HUES48 (cell line): ENCODE results near the gene ROBO3.
A peak's percentile ranks its signal among the peaks of the same experiment; 100 is the strongest.

ENCODE experiments used
- H3K27ac ChIP-seq: one replicate; pipeline ENCODE4 v1.7.0; 2013; ENCODE audit warnings: low read depth, low read length, inconsistent platforms
- H3K27me3 ChIP-seq: 2 replicates; pipeline ENCODE4 v1.6.1; 2013; ENCODE audit warnings: mild to moderate bottlenecking, low read length; ENCODE audit not compliant: control insufficient read depth, insufficient read depth
- H3K36me3 ChIP-seq: 2 replicates; pipeline ENCODE4 v1.6.1; 2013; ENCODE audit warnings: low read length; ENCODE audit not compliant: control insufficient read depth, insufficient read depth
- H3K4me1 ChIP-seq: 2 replicates; pipeline ENCODE4 v1.6.1; 2013; ENCODE audit warnings: mild to moderate bottlenecking, low read length; ENCODE audit not compliant: control insufficient read depth, insufficient read depth
- H3K4me3 ChIP-seq: 2 replicates; pipeline ENCODE4 v1.5.1; 2013; ENCODE audit warnings: mild to moderate bottlenecking, low read depth, low read length
- H3K9ac ChIP-seq: 2 replicates; pipeline ENCODE4 v1.6.1; 2013; ENCODE audit warnings: mild to moderate bottlenecking, low read depth, low read length, moderate library complexity
- H3K9me3 ChIP-seq: 2 replicates; pipeline ENCODE4 v1.6.1; 2013; ENCODE audit warnings: low read length; ENCODE audit not compliant: control insufficient read depth, insufficient read depth

Gene ROBO3

DNA sequence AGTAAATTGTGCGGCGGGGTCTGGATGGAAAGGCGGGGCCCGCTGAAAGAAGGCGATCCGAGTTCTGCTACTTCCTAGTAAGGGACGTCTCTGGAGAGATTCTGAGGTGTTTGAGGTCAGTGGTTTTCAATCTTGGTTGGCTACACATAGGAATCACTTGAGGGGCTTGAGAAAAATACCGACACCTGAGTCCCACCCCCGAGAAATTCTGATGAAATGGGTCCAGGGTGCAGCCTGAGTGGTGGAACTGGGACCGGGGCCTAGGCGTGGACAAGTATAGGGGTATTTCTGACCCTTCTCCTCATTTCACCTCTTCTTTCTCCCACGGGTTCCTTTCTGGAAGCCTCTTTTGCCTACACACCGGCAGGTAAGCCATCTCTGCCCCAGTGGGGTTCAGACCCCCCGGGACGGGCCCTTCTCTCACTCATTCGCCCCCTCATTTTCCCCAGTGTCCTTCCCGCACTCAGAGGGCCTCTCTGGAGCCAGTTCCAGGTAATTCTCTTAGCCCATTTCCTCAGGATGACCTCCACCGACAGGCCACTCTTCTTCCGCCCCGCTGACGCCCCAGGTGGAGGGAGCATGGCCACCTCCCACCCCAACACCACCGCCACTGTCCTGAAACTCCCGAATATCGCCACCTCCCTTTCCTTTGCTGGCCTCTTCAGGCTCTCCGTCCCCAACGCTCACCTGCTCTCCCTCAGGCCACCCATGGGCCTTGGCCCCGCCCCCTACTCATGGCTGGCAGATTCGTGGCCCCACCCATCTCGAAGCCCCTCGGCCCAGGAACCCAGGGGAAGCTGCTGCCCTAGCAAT lies 11.8 kb downstream of the ROBO3 start:
- H3K27ac ChIP-seq, result no peak overlapping the region
- H3K4me1 ChIP-seq, result peaks cover 7% of the 10 kb centered on the region
- H3K36me3 ChIP-seq, result no peaks in the 10 kb centered on the region
- H3K9ac ChIP-seq, result no peak overlapping the region
- no peaks in the 10 kb centered on the region for H3K9me3 ChIP-seq
- peak overlapping the region; percentile 75 for H3K4me3 ChIP-seq
- H3K27me3 ChIP-seq, result peaks cover 44% of the 10 kb centered on the region

DNA sequence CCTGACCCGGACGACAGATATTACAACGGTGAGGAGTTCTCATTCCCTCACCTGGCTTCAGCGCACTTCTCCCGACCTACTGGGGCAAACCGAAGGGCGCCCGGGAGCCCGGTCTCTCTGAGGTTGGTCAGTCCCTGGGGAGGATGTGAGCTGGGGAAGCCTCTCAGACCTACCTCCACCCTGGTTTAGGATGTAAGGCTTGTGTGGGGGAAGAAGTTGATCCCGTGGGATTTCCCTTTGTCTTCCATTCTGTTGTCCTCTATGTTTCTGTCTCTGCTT lies 12.3 kb downstream of the ROBO3 start:
- Histone ChIP-seq H3K9me3 (no peaks in the 10 kb centered on the region), H3K36me3 (no peaks in the 10 kb centered on the region), H3K4me3 (peak overlapping the region; percentile 75; the same call in 1 of the 2 replicates), H3K27me3 (peaks cover 38% of the 10 kb centered on the region), H3K27ac (no peak overlapping the region), H3K9ac (no peak overlapping the region), H3K4me1 (peaks cover 7% of the 10 kb centered on the region)

DNA sequence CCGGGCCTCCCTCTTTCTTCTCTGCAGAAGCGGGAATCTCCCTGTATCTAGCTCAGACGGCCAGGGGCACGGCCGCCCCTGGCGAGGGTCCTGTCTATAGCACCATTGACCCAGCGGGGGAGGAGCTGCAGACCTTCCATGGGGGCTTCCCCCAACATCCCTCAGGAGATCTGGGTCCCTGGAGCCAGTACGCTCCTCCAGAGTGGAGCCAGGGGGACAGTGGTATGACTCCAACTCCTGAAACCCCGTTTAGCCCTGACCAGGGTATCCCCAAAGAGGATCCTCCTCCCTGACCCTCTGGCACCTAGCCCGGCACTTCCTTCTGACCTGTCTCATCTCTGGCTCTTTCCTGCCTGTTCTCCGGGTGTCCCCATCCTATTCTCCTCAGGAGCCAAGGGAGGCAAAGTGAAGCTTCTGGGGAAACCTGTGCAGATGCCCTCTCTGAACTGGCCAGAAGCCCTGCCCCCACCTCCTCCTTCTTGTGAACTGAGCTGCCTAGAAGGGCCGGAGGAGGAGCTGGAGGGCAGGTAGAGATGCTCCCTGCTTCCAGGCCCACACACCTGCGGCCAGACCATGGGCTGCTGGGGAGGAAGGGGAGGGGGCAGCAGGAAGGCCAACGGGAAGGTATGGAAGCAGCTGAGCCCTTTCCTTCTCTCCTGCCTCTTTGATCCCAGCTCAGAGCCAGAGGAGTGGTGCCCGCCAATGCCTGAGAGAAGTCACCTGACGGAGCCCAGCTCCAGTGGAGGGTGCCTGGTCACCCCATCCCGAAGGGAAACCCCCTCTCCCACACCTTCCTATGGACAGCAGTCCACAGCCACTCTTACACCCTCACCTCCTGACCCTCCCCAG lies 12.9 kb downstream of the ROBO3 start:
- H3K4me3 ChIP-seq, result no peak overlapping the region; the same call in 1 of the 2 replicates
- peaks cover 33% of the 10 kb centered on the region for H3K27me3 ChIP-seq
- H3K4me1 ChIP-seq, result peaks cover 7% of the 10 kb centered on the region
- H3K9ac ChIP-seq, result no peak overlapping the region
- H3K9me3 ChIP-seq, result no peaks in the 10 kb centered on the region
- no peak overlapping the region for H3K27ac ChIP-seq
- no peaks in the 10 kb centered on the region for H3K36me3 ChIP-seq

DNA sequence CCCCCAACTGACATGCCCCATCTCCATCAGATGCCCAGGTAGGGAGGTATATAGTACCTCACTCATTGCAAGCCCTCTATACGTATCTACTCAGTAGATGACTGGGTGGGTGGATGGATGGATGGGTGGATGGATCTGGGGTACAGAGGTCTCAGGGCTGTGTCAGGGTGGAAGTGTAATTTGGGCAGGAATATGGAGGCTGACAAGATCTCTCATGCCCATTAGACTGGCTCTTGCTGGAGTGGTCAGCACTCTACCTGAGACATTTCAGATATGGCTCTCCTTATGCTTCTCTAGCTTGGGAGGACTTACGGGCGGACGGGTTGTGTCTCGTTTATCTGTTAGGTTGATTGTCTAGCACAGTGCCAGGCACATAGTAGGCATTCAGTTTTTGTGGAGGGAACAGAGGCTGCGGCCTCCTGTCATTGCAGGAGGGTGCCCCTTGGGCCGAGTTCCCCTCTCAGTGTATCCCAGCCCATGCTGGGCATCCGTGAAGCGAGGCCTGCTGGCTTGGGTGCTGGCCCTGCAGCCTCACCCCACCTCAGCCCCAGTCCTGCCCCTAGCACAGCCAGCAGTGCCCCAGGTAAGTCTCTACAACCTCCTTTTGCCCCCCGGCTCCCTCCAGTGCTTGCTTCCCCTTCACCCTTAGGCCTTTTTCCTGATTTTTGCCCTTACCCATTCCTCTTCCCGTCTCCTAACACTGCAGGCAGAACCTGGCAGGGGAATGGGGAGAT lies 13.7 kb downstream of the ROBO3 start:
- no peak overlapping the region for H3K27ac ChIP-seq
- H3K27me3 ChIP-seq, result peaks cover 25% of the 10 kb centered on the region
- H3K9me3 ChIP-seq, result no peaks in the 10 kb centered on the region
- peaks cover 7% of the 10 kb centered on the region for H3K4me1 ChIP-seq
- H3K36me3 ChIP-seq, result no peaks in the 10 kb centered on the region
- no peak overlapping the region for H3K4me3 ChIP-seq
- H3K9ac ChIP-seq, result no peak overlapping the region

DNA sequence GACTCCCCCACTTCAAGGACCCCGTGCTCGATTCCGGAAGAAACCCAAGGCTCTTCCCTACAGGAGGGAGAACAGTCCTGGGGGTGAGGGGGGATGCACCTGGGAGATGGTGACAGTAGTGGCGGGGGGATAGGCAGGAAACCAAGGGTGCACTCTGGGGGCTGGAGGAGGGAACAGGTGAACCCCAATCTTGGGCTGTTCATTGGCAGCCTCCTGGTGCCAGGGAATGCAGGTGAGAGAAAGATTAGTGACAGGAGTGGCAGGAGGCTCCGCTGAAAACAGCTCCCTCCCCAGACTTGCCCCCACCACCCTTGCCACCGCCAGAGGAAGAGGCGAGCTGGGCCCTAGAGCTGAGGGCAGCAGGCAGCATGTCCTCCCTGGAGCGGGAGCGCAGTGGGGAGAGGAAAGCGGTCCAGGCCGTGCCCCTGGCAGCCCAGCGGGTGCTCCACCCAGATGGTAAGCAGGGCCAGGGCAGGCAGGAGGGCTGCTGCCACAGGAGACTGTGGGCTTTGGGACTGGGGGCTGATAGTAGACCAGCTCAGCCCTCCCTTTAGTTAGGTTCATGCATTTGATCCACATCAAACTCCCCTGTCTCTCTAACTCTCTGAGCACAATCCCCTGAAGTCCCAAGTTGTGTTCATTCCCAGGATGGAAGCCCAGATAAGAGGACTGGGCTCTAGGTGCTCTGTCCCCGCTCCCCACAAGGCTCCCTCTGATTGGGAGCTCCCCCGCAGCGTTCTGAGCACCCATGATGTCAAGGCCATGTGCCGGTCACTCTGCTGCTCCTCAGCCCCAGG lies 14.5 kb downstream of the ROBO3 start:
- Histone ChIP-seq H3K4me3 (no peak overlapping the region), H3K9me3 (no peaks in the 10 kb centered on the region), H3K36me3 (no peaks in the 10 kb centered on the region), H3K27me3 (peaks cover 17% of the 10 kb centered on the region), H3K27ac (no peak overlapping the region), H3K4me1 (peaks cover 7% of the 10 kb centered on the region), H3K9ac (no peak overlapping the region)

DNA sequence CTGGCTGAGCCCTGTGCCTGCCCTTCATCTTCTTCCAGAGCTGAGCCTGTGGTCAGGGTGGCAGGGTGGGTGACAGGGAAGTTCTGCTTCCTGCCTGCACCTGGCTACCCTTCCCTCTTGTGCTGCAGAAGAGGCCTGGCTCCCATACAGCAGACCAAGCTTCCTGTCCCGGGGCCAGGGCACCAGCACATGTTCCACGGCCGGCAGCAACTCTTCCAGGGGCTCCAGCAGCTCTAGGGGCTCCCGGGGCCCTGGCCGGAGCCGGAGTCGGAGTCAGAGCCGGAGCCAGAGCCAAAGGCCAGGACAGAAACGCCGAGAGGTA lies 15.0 kb downstream of the ROBO3 start:
- Histone ChIP-seq H3K9me3 (no peaks in the 10 kb centered on the region), H3K36me3 (no peaks in the 10 kb centered on the region), H3K4me1 (peaks cover 7% of the 10 kb centered on the region), H3K27ac (no peak overlapping the region), H3K4me3 (no peak overlapping the region), H3K27me3 (peaks cover 12% of the 10 kb centered on the region), H3K9ac (no peak overlapping the region)

DNA sequence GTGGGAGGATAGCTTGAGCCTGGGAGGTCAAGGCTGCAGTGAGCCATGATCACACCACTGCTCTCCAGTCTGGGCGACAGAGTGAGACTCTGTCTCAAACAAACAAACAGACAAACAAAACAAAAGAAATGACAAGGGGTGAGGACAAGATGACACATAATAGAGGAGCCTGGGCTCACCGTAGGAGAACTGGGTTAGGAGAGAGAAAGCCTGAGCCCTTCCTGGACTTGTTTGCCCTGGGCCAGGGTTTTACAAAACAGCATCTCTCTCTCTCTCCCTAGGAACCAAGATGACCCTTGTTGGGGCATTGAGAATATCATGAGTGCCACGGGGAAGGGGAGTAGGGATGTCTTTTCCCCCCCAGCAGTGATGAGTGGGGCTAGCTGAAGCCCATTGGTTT lies 15.7 kb downstream of the ROBO3 start:
- Histone ChIP-seq H3K9ac (no peak overlapping the region), H3K4me1 (peaks cover 7% of the 10 kb centered on the region), H3K9me3 (no peaks in the 10 kb centered on the region), H3K27ac (no peak overlapping the region), H3K4me3 (no peak overlapping the region), H3K36me3 (no peaks in the 10 kb centered on the region), H3K27me3 (peaks cover 5% of the 10 kb centered on the region; the same call in 1 of the 2 replicates)

DNA sequence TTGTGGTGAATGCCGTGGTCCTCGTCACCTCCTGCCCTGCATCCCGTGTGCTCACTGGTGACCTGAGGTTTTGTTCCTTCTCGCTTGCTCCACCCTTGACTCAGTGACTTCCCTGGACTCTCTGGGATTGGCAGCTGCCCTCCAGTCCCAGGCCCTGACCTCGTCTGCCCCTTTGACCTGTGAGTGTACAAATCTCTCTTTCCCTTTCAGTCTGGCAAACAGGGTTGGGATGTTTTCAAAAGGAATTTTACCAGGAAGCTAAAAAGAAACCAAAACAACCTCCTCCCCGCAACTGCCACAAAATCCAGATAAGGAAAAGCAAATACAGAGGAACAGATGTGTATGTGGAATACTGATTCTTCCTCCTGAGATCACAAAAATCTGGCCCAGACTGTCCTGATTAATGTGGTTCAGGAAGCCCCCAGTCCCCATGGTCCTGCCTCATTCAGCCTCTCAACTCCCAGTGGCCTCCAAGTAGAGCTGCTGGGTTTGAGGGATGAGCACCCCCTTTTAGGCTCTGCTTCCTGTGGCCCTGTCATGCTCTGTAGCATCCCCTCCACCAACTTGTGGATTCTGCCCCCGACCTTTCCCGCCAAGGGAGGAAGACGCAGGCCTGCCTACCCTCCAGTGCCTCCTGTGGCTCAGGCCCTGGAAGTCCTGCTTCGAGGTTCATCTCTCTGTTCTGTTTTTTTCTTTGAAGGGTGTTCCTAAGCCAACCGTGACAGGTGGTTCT lies 17.3 kb downstream of the ROBO3 start:
- H3K9me3 ChIP-seq, result no peaks in the 10 kb centered on the region
- H3K27ac ChIP-seq, result no peak overlapping the region
- H3K9ac ChIP-seq, result no peak overlapping the region
- H3K27me3 ChIP-seq, result peaks cover 5% of the 10 kb centered on the region; the same call in 1 of the 2 replicates
- H3K36me3 ChIP-seq, result no peaks in the 10 kb centered on the region
- H3K4me3 ChIP-seq, result no peak overlapping the region
- H3K4me1 ChIP-seq, result no peaks in the 10 kb centered on the region; the same call in 1 of the 2 replicates

DNA sequence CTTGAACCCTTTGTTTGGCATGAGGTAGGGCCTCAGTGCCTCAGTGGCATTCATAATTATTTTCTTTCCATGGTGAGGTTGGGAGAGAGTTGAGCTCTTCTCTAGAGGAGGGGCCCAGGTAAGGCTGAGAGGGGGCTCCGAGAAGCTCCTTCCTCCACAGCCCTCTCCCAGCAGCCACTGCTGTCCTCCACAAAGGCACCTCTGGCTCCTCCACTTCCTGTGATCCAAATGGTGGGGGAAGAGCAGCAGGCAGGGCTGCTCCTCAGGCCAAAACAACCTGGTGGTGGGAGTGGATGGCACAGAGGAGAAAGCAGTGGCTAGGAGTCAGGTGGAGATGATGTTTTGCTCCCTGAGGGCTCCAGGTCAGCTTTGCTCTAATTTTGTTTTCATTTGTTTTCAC lies 19.1 kb downstream of the ROBO3 start:
- Histone ChIP-seq H3K27me3 (no peaks in the 10 kb centered on the region; the same call in 1 of the 2 replicates), H3K27ac (no peak overlapping the region), H3K4me1 (no peaks in the 10 kb centered on the region), H3K4me3 (no peak overlapping the region), H3K36me3 (no peaks in the 10 kb centered on the region), H3K9ac (no peak overlapping the region), H3K9me3 (no peaks in the 10 kb centered on the region)

DNA sequence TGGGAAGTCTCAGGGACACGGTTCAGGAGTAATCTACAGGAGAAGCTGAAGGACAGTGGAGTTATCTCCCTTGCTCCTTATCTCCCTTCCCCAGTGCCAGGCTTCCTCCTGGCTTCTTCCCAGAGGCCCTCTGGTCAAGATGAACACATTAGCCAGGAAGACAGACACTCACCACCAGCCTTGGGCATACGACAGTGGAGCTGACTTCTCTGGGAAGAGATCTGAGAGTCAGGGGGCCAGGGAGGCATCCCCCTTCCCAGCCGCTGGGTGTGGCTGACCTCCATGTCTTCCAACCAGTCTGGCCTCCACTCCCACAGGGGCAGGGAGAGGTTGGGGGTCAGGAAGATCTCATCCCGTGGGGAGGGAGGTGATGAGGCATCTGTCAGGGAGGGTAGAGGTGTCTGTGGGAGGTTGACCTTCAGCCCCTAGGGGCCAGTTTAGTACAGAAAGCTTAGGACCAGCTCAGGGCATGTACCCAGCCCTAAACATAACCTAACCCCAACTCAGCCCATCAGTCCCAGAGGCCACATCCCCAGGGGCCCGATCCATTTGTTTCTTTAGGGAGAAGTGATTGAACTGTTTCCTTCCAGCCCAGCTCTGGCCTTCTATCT lies 19.7 kb downstream of the ROBO3 start:
- no peaks in the 10 kb centered on the region for H3K9me3 ChIP-seq

More for the DNA sequence above, 19.7 kb downstream of the ROBO3 start:
- Histone ChIP-seq H3K4me3 (no peak overlapping the region), H3K9ac (no peak overlapping the region), H3K4me1 (no peaks in the 10 kb centered on the region), H3K27me3 (no peaks in the 10 kb centered on the region; the same call in 1 of the 2 replicates), H3K27ac (no peak overlapping the region), H3K36me3 (no peaks in the 10 kb centered on the region)
